HCT116 (cell line): ENCODE data around the gene DHRSX.

Experiments used
- CEBPB ChIP-seq: IDR thresholded peaks from 2 replicates; pipeline ENCODE4 v1.6.1; 2012; ENCODE audit warnings: low read depth
- EZH2 ChIP-seq: fragments of 200-600 bp; sonication (generic); IDR thresholded peaks from 2 replicates; pipeline ENCODE4 v1.6.1; 2017; ENCODE audit warnings: antibody characterized with exemption, mixed run types
- EZH2phosphoT487 ChIP-seq: fragments of 200-600 bp; IDR thresholded peaks from 2 replicates; pipeline ENCODE4 v1.6.1; 2018; ENCODE audit warnings: antibody characterized with exemption, borderline replicate concordance
- POLR2A ChIP-seq: IDR thresholded peaks from 2 replicates; pipeline ENCODE4 v1.7.0; 2011; ENCODE audit warnings: borderline replicate concordance; ENCODE audit not compliant: insufficient read depth, insufficient read length; ENCODE audit errors: extremely low read depth
- YY1 ChIP-seq: IDR thresholded peaks from 2 replicates; pipeline ENCODE4 v1.6.1; 2011; ENCODE audit warnings: low read length, low read depth, moderate library complexity, mild to moderate bottlenecking; ENCODE audit not compliant: insufficient replicate concordance; ENCODE audit errors: extremely low read depth
- TF ChIP-seq, protein P1 (sequence below), 3 experiments: fragments of 200-600 bp in 1 of 3; sonication (generic) in 1 of 3; IDR thresholded peaks in 2 of 3; conservative IDR thresholded peaks in 1 of 3; 2 replicates each; pipeline ENCODE4 v1.5.1; 2012 to 2017; ENCODE audit warnings: low read depth in 2 of 3, low read length in 2 of 3, antibody characterized with exemption in 1 of 3, borderline replicate concordance in 1 of 3, control low read depth in 1 of 3, mild to moderate bottlenecking in 1 of 3, mixed read lengths in 1 of 3, mixed run types in 1 of 3, moderate library complexity in 1 of 3; ENCODE audit not compliant: insufficient read depth in 1 of 3

DNA sequence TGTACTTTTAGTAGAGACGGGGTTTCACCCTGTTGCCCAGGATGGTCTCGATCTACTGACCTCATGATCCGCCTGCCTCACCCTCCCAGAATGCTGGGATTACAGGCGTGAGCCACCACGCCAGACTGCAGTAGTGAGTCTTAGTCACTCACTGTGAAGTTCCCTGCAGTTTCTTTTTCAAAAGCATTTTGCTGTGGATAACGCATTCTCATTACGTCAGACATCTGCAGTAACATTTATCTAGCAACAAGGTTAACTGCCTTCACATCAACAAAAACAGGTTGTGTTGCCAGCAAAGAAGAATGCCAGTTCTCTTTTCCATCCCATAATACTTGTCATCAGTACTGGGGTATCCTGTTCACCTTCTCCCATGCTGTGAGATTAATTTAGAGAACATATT is 164.6 kb downstream of the DHRSX start:
- TF ChIP-seq, protein P1, sequence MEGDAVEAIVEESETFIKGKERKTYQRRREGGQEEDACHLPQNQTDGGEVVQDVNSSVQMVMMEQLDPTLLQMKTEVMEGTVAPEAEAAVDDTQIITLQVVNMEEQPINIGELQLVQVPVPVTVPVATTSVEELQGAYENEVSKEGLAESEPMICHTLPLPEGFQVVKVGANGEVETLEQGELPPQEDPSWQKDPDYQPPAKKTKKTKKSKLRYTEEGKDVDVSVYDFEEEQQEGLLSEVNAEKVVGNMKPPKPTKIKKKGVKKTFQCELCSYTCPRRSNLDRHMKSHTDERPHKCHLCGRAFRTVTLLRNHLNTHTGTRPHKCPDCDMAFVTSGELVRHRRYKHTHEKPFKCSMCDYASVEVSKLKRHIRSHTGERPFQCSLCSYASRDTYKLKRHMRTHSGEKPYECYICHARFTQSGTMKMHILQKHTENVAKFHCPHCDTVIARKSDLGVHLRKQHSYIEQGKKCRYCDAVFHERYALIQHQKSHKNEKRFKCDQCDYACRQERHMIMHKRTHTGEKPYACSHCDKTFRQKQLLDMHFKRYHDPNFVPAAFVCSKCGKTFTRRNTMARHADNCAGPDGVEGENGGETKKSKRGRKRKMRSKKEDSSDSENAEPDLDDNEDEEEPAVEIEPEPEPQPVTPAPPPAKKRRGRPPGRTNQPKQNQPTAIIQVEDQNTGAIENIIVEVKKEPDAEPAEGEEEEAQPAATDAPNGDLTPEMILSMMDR (IDR thresholded peaks at IDR 0.05 in 2 of 3, conservative IDR thresholded peaks at IDR 0.05 in 1 of 3; ENCODE audit: borderline replicate concordance in 1 of 3, insufficient read depth in 1 of 3, low read depth in 2 of 3, low read length in 2 of 3), result no peak
- no peak for TF ChIP-seq EZH2phosphoT487
- TF ChIP-seq POLR2A, result no peak
- no peak for TF ChIP-seq YY1
- no peak for TF ChIP-seq CEBPB
- TF ChIP-seq EZH2, result no peak
